K562 (cell line): ENCODE results near the gene OR10G8. TPM values are rescaled to one million over a fixed set of nuclear protein-coding genes. Genes with fewer than 3 reads are reported as not detected.

Experiments
- CBX1 ChIP-seq: sonication (generic); IDR thresholded peaks from 2 replicates; pipeline ENCODE4 v1.6.1; 2016; ENCODE audit warnings: antibody characterized with exemption, low read depth, mild to moderate bottlenecking
- CTBP1 ChIP-seq: fragments of 450-650 bp; IDR thresholded peaks from 2 replicates; pipeline ENCODE4 v1.6.1; 2016; ENCODE audit warnings: borderline replicate concordance
- MYC ChIP-seq, 2 experiments: fragments of 250-450 bp in 1 of 2; sonication (Bioruptor Pico) in 1 of 2; IDR thresholded peaks; 2 replicates each; pipeline versions ENCODE4 v1.5.1 to v1.6.1; 2012 to 2021; ENCODE audit warnings: low read depth in 2 of 2, borderline replicate concordance in 1 of 2, improper control_type of control experiment in 1 of 2, low read length in 1 of 2, mild to moderate bottlenecking in 1 of 2, moderate library complexity in 1 of 2
- NCOA6 ChIP-seq: fragments of 450-650 bp; IDR thresholded peaks from 2 replicates; pipeline ENCODE4 v1.6.1; 2017; ENCODE audit warnings: mild to moderate bottlenecking
- NEUROD1 ChIP-seq: fragments of 150-350 bp; IDR thresholded peaks from 2 replicates; pipeline ENCODE4 v1.6.1; 2014; ENCODE audit warnings: borderline replicate concordance, low read length, low read depth; ENCODE audit not compliant: partially characterized antibody
- NFIC ChIP-seq: fragments of 450-650 bp; IDR thresholded peaks from 2 replicates; pipeline ENCODE4 v1.6.1; 2017; ENCODE audit warnings: mild to moderate bottlenecking, inconsistent platforms
- POU5F1 ChIP-seq: fragments of 150-350 bp; IDR thresholded peaks from 2 replicates; pipeline ENCODE4 v1.6.1; 2014; ENCODE audit warnings: borderline replicate concordance, low read length, low read depth, mild to moderate bottlenecking; ENCODE audit not compliant: partially characterized antibody
- RB1 ChIP-seq: fragments of 450-650 bp; IDR thresholded peaks from 2 replicates; pipeline ENCODE4 v1.6.1; 2017; ENCODE audit warnings: low read depth, mild to moderate bottlenecking
- SMAD3 ChIP-seq: fragments of 450-650 bp; formaldehyde crosslinking; conservative IDR thresholded peaks from 2 replicates; pipeline ENCODE4 v1.4.0; 2020; ENCODE audit warnings: mild to moderate bottlenecking
- STAG1 ChIP-seq: sonication (generic); formaldehyde crosslinking; IDR thresholded peaks from 2 replicates; pipeline ENCODE4 v1.5.0; 2020; ENCODE audit warnings: missing genetic modification reagents, borderline replicate concordance
- ZNF707 ChIP-seq: fragments of 250-450 bp; sonication (Bioruptor Pico); conservative IDR thresholded peaks from 2 replicates; pipeline ENCODE4 v1.8.0; 2022; ENCODE audit warnings: inconsistent platforms, mild to moderate bottlenecking, moderate library complexity
- polyA plus RNA-seq, 8 experiments: library from polyadenylated mRNA; depleted of rRNA in 4 of 8; stranded (reverse) in 5 of 8; unstranded in 3 of 8; fragments of >200 nt; fragmentation: Nextera tagmentation in 2 of 8; fragmentation: Illumina TruSeq in 1 of 8; extraction: Ambion mirVana in 2 of 8; extraction: Trizol in 1 of 8; gene quantifications; 2 replicates each; pipeline versions ENCODE4 v1.2.1 to v1.2.3, GENCODE V29; 2011 to 2014; ENCODE audit warnings: inconsistent platforms in 1 of 8, missing spikeins in 1 of 8
- total RNA-seq, 7 experiments: library from RNA; depleted of rRNA in 6 of 7; stranded (reverse); fragments of >200 nt in 6 of 7; fragmentation: Illumina TruSeq in 2 of 7; extraction: Trizol in 2 of 7; gene quantifications; 2 replicates each; pipeline versions ENCODE4 v1.2.1 to v1.2.3, GENCODE V29; 2011 to 2021; ENCODE audit warnings: low replicate concordance in 1 of 7
- TF ChIP-seq, protein P1 (sequence below): fragments of 450-650 bp; IDR thresholded peaks from 2 replicates; pipeline ENCODE4 v1.6.1; 2016; ENCODE audit warnings: mild to moderate bottlenecking, moderate library complexity

OR10G8 gene
- total and polyA plus RNA-seq, 9 of the 15 experiments (the other 6 are each of a cell fraction or from before 2014, with no cell fraction given) = not detected

GRCh38 chr11:124069429-124070401 is 43.1 kb downstream of the OR10G8 start (continued):
- TF ChIP-seq MYC (IDR thresholded peaks at IDR 0.05; ENCODE audit: low read depth, low read length) (peak; percentile 97), MYC (CRISPR knock-in tag; IDR thresholded peaks at IDR 0.05; ENCODE audit: borderline replicate concordance, low read depth) (no peak), SMAD3 (CRISPR knock-in tag) (0 out of 2 replicates have a peak, but pooled peaks have one; percentile 5), STAG1 (CRISPR knock-in tag) (peak; percentile 71), NEUROD1 (peak; percentile 23), POU5F1 (peak; percentile 42), RB1 (peak; percentile 71; the same call in 1 of the 2 replicates), NCOA6 (peak; percentile 56), NFIC (peak; percentile 18; the same call in 1 of the 2 replicates), CBX1 (0 out of 2 replicates have a peak, but pooled peaks have one; percentile 33), CTBP1 (peak; percentile 58; the same call in 1 of the 2 replicates), ZNF707 (no peak)
- TF ChIP-seq, protein P1, sequence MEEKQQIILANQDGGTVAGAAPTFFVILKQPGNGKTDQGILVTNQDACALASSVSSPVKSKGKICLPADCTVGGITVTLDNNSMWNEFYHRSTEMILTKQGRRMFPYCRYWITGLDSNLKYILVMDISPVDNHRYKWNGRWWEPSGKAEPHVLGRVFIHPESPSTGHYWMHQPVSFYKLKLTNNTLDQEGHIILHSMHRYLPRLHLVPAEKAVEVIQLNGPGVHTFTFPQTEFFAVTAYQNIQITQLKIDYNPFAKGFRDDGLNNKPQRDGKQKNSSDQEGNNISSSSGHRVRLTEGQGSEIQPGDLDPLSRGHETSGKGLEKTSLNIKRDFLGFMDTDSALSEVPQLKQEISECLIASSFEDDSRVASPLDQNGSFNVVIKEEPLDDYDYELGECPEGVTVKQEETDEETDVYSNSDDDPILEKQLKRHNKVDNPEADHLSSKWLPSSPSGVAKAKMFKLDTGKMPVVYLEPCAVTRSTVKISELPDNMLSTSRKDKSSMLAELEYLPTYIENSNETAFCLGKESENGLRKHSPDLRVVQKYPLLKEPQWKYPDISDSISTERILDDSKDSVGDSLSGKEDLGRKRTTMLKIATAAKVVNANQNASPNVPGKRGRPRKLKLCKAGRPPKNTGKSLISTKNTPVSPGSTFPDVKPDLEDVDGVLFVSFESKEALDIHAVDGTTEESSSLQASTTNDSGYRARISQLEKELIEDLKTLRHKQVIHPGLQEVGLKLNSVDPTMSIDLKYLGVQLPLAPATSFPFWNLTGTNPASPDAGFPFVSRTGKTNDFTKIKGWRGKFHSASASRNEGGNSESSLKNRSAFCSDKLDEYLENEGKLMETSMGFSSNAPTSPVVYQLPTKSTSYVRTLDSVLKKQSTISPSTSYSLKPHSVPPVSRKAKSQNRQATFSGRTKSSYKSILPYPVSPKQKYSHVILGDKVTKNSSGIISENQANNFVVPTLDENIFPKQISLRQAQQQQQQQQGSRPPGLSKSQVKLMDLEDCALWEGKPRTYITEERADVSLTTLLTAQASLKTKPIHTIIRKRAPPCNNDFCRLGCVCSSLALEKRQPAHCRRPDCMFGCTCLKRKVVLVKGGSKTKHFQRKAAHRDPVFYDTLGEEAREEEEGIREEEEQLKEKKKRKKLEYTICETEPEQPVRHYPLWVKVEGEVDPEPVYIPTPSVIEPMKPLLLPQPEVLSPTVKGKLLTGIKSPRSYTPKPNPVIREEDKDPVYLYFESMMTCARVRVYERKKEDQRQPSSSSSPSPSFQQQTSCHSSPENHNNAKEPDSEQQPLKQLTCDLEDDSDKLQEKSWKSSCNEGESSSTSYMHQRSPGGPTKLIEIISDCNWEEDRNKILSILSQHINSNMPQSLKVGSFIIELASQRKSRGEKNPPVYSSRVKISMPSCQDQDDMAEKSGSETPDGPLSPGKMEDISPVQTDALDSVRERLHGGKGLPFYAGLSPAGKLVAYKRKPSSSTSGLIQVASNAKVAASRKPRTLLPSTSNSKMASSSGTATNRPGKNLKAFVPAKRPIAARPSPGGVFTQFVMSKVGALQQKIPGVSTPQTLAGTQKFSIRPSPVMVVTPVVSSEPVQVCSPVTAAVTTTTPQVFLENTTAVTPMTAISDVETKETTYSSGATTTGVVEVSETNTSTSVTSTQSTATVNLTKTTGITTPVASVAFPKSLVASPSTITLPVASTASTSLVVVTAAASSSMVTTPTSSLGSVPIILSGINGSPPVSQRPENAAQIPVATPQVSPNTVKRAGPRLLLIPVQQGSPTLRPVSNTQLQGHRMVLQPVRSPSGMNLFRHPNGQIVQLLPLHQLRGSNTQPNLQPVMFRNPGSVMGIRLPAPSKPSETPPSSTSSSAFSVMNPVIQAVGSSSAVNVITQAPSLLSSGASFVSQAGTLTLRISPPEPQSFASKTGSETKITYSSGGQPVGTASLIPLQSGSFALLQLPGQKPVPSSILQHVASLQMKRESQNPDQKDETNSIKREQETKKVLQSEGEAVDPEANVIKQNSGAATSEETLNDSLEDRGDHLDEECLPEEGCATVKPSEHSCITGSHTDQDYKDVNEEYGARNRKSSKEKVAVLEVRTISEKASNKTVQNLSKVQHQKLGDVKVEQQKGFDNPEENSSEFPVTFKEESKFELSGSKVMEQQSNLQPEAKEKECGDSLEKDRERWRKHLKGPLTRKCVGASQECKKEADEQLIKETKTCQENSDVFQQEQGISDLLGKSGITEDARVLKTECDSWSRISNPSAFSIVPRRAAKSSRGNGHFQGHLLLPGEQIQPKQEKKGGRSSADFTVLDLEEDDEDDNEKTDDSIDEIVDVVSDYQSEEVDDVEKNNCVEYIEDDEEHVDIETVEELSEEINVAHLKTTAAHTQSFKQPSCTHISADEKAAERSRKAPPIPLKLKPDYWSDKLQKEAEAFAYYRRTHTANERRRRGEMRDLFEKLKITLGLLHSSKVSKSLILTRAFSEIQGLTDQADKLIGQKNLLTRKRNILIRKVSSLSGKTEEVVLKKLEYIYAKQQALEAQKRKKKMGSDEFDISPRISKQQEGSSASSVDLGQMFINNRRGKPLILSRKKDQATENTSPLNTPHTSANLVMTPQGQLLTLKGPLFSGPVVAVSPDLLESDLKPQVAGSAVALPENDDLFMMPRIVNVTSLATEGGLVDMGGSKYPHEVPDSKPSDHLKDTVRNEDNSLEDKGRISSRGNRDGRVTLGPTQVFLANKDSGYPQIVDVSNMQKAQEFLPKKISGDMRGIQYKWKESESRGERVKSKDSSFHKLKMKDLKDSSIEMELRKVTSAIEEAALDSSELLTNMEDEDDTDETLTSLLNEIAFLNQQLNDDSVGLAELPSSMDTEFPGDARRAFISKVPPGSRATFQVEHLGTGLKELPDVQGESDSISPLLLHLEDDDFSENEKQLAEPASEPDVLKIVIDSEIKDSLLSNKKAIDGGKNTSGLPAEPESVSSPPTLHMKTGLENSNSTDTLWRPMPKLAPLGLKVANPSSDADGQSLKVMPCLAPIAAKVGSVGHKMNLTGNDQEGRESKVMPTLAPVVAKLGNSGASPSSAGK = peak; percentile 82
